Mucosa of descending colon (tissue), 3 donors: ENCODE measurements around the gene BMPER. TPM values are rescaled to one million over a fixed set of nuclear protein-coding genes. Genes with fewer than 3 reads are reported as not detected.

ENCODE experiments used
- ATAC-seq: fragments of 200-7000 bp; cut with Tn5 transposase; one replicate; pipeline ENCODE4 v1.9.1; 2020; ENCODE audit warnings: mild to moderate bottlenecking, moderate library complexity
- DNase-seq, 3 donors: peaks; one replicate each; pipeline ENCODE4 v3.0.0-alpha.2; 2020
- H3K36me3 ChIP-seq: fragments of 200-600 bp; one replicate; pipeline ENCODE4 v1.8.0; 2021; ENCODE audit warnings: low read depth, mild to moderate bottlenecking
- H3K4me1 ChIP-seq: fragments of 200-600 bp; one replicate; pipeline ENCODE4 v1.8.0; 2021; ENCODE audit warnings: low read depth, mild to moderate bottlenecking
- H3K4me3 ChIP-seq: fragments of 200-600 bp; one replicate; pipeline ENCODE4 v1.8.0; 2021; ENCODE audit warnings: mild to moderate bottlenecking
- H3K9me3 ChIP-seq: fragments of 200-600 bp; one replicate; pipeline ENCODE4 v1.8.0; 2021; ENCODE audit warnings: mild to moderate bottlenecking
- CTCF ChIP-seq: fragments of 200-600 bp; IDR thresholded peaks from one replicate; pipeline ENCODE4 v1.8.0; 2022; ENCODE audit warnings: antibody characterized with exemption, mild to moderate bottlenecking
- intact Hi-C, 2 donors: fragments of 100-400 bp; cut with DNase I in 1 of 2; cut with micrococcal nuclease in 1 of 2; formaldehyde crosslinking; loops; one replicate each; pipeline versions ENCODE4 v1.11.0 to v1.11.1; 2022; cut with DNase I, micrococcal nuclease
- total RNA-seq, 3 donors: library from RNA; stranded (reverse); fragmentation: NEBNext Ultra II Directional in 2 of 3; extraction: Animal tissue kit (Norgen Biotek cat#: 25700) in 2 of 3; gene quantifications; one replicate each; pipeline versions ENCODE4 v1.2.1 to v1.2.4, GENCODE V29; 2021 to 2023
- donor health status: DM: no; HTN: no; CAD: no; lungs with moderate emphysema.
- donor health status: DM: no; HTN: no; CAD: no.
- donor health status: DM: no; HTN: yes; CAD: no.

Gene BMPER
- total RNA-seq, 3 donors from 2014 or later: 1.3 to 2.0 (median 1.4) TPM

GRCh38 chr7:34191771-34192479, 286.6 kb downstream of the BMPER start:
- intact Hi-C loops: no loop called here

GRCh38 chr7:34192906-34193305, 287.6 kb downstream of the BMPER start:
- Histone ChIP-seq H3K9me3 (no peaks in the 10 kb centered on the region), H3K4me3 (no peak overlapping the region), H3K4me1 (no peaks in the 10 kb centered on the region), H3K36me3 (no peaks in the 10 kb centered on the region)
- DNase-seq (no peak), ATAC-seq (no peak)
- intact Hi-C loops: no loop called here
- no peak for TF ChIP-seq CTCF

More at GRCh38 chr7:34191771-34192479, 286.6 kb downstream of the BMPER start:
- Histone ChIP-seq H3K4me1 (no peaks in the 10 kb centered on the region), H3K36me3 (no peaks in the 10 kb centered on the region), H3K4me3 (no peak overlapping the region), H3K9me3 (no peaks in the 10 kb centered on the region)
- TF ChIP-seq CTCF: no peak
- no peak for DNase-seq
- ATAC-seq: no peak

- Histone ChIP-seq H3K4me3 (no peak overlapping the region), H3K4me1 (no peaks in the 10 kb centered on the region), H3K36me3 (no peaks in the 10 kb centered on the region), H3K9me3 (no peaks in the 10 kb centered on the region)
- TF ChIP-seq CTCF: no peak
- ATAC-seq (no peak), DNase-seq (no peak)
- intact Hi-C loops: no loop called here
Measured at GRCh38 chr7:34198231-34198641, 292.9 kb downstream of the BMPER start.
